ENCODE results near the gene ZNF578.
"Not testable (repeated sequence)": the region's sequence is repeated elsewhere in the genome, so short reads cannot be mapped to it uniquely, and the experiment has no call there.

DNA sequence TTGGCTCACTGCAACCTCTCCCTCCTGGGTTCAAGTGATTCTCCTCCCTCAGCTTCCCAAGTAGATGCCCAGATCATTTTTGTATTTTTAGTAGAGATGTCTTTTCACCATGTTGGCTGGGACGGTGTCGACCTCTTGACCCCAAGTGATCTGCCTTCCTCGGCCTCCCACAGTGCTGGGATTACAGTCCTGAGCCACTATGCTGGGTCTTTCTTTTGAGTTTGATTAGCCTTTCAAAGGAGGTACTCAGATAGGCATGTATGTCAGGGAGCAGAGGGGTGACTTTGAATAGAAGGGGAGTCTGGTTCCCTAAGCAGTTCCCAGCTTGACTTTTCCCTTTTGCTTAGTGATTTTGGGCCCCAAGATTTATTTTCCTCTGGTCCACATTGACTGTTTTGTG, 47.1 kb downstream of the ZNF578 start:
- not testable (repeated sequence) for TF ChIP-seq CTCF (IDR thresholded peaks at IDR 0.05; ENCODE audit: insufficient read depth, low read length, poor library complexity, severe bottlenecking); EZH2phosphoT487 (conservative IDR thresholded peaks at IDR 0.05; ENCODE audit: low read length)
